Islet of Langerhans (tissue), 1 donor: ENCODE data around the gene CFAP157.

ENCODE experiments used
- FAIRE-seq: peaks from one replicate; lab custom pipeline; 2011; peaks lifted over from hg19 to GRCh38; lab: Jason Lieb, UNC

Gene CFAP157

GRCh38 chr9:127706836-127707241 lies at the start of gene CFAP157:
Gene CFAP157 (plus strand): TSS chr9:127706988. CDS start chr9:127707032, 44 bp downstream.
- no peak for FAIRE-seq

- FAIRE-seq: no peak
Measured at GRCh38 chr9:127658428-127658827, 48.4 kb upstream of the CFAP157 start.

GRCh38 chr9:127660886-127661741 lies 45.7 kb upstream of the CFAP157 start:
- FAIRE-seq: peak; percentile 99

GRCh38 chr9:127662617-127663016 lies 44.2 kb upstream of the CFAP157 start:
- FAIRE-seq: no peak

- FAIRE-seq: no peak
Measured at GRCh38 chr9:127664324-127664677, 42.5 kb upstream of the CFAP157 start.

- FAIRE-seq: peak; percentile 80
Measured at GRCh38 chr9:127664678-127665507, 41.9 kb upstream of the CFAP157 start.

- no peak for FAIRE-seq
Measured at GRCh38 chr9:127667127-127667844, 39.5 kb upstream of the CFAP157 start.

GRCh38 chr9:127667906-127668305 lies 38.9 kb upstream of the CFAP157 start:
- no peak for FAIRE-seq

GRCh38 chr9:127673234-127673633 lies 33.6 kb upstream of the CFAP157 start:
- FAIRE-seq: no peak

GRCh38 chr9:127676638-127677037 lies 30.1 kb upstream of the CFAP157 start:
- FAIRE-seq: no peak

GRCh38 chr9:127679506-127679905 lies 27.3 kb upstream of the CFAP157 start:
- FAIRE-seq: no peak

- no peak for FAIRE-seq
Measured at GRCh38 chr9:127680226-127680625, 26.6 kb upstream of the CFAP157 start.

GRCh38 chr9:127680846-127681245 lies 25.9 kb upstream of the CFAP157 start:
- no peak for FAIRE-seq

GRCh38 chr9:127682351-127683136 lies 24.2 kb upstream of the CFAP157 start:
- FAIRE-seq: no peak

GRCh38 chr9:127683723-127684122 lies 23.1 kb upstream of the CFAP157 start:
- FAIRE-seq: no peak

GRCh38 chr9:127684576-127684975 lies 22.2 kb upstream of the CFAP157 start:
- FAIRE-seq: no peak

- FAIRE-seq: no peak
Measured at GRCh38 chr9:127686461-127687393, 20.1 kb upstream of the CFAP157 start.

GRCh38 chr9:127689329-127690000 lies 17.3 kb upstream of the CFAP157 start:
- FAIRE-seq: no peak

- FAIRE-seq: no peak
Measured at GRCh38 chr9:127690735-127691134, 16.1 kb upstream of the CFAP157 start.

- FAIRE-seq: no peak
Measured at GRCh38 chr9:127692071-127692470, 14.7 kb upstream of the CFAP157 start.
